SH-SY5Y (cell line): ENCODE data around the gene RPS6KA5.

Experiments
- GATA2 ChIP-seq: IDR thresholded peaks from 2 replicates; pipeline ENCODE4 v1.6.1; 2011; ENCODE audit warnings: mild to moderate bottlenecking, low read depth, low read length
- GATA3 ChIP-seq: IDR thresholded peaks from 2 replicates; pipeline ENCODE4 v1.6.1; 2011; ENCODE audit warnings: low read depth, mild to moderate bottlenecking, low read length, moderate library complexity

The RPS6KA5 gene

GRCh38 chr14:90956273-90956672 is 104.2 kb downstream of the RPS6KA5 start:
- TF ChIP-seq GATA2 (no peak), GATA3 (no peak)

GRCh38 chr14:90943367-90943766 is 117.1 kb downstream of the RPS6KA5 start:
- TF ChIP-seq GATA2 (no peak), GATA3 (no peak)

GRCh38 chr14:90942511-90942910 is 117.9 kb downstream of the RPS6KA5 start:
- no peak for TF ChIP-seq GATA2
- no peak for TF ChIP-seq GATA3

GRCh38 chr14:90941706-90942105 is 118.7 kb downstream of the RPS6KA5 start:
- TF ChIP-seq GATA3 (no peak), GATA2 (no peak)

- no peak for TF ChIP-seq GATA2
- no peak for TF ChIP-seq GATA3
Measured at GRCh38 chr14:90940318-90940962, 120.0 kb downstream of the RPS6KA5 start.

- TF ChIP-seq GATA2 (no peak), GATA3 (no peak)
Measured at GRCh38 chr14:90938615-90939014, 121.8 kb downstream of the RPS6KA5 start.

- no peak for TF ChIP-seq GATA2
- TF ChIP-seq GATA3, result no peak
Measured at GRCh38 chr14:90936757-90937440, 123.5 kb downstream of the RPS6KA5 start.

- TF ChIP-seq GATA3 (no peak), GATA2 (no peak)
Measured at GRCh38 chr14:90924621-90925340, 135.7 kb downstream of the RPS6KA5 start.

- TF ChIP-seq GATA2, result no peak
- TF ChIP-seq GATA3, result no peak
Measured at GRCh38 chr14:90922141-90922540, 138.3 kb downstream of the RPS6KA5 start.

- TF ChIP-seq GATA3 (no peak), GATA2 (no peak)
Measured at GRCh38 chr14:90911121-90911520, 149.3 kb downstream of the RPS6KA5 start.

- TF ChIP-seq GATA2, result no peak
- TF ChIP-seq GATA3, result no peak
Measured at GRCh38 chr14:90907178-90907577, 153.3 kb downstream of the RPS6KA5 start.

- no peak for TF ChIP-seq GATA2
- TF ChIP-seq GATA3, result no peak
Measured at GRCh38 chr14:90905531-90905930, 154.9 kb downstream of the RPS6KA5 start.

GRCh38 chr14:90903101-90903500 is 157.3 kb downstream of the RPS6KA5 start:
- TF ChIP-seq GATA2 (no peak), GATA3 (no peak)

- TF ChIP-seq GATA2 (no peak), GATA3 (no peak)
Measured at GRCh38 chr14:90900476-90901083, 159.9 kb downstream of the RPS6KA5 start.
